ENCODE data around the gene RBM15B.

- TF ChIP-seq, protein P1, sequence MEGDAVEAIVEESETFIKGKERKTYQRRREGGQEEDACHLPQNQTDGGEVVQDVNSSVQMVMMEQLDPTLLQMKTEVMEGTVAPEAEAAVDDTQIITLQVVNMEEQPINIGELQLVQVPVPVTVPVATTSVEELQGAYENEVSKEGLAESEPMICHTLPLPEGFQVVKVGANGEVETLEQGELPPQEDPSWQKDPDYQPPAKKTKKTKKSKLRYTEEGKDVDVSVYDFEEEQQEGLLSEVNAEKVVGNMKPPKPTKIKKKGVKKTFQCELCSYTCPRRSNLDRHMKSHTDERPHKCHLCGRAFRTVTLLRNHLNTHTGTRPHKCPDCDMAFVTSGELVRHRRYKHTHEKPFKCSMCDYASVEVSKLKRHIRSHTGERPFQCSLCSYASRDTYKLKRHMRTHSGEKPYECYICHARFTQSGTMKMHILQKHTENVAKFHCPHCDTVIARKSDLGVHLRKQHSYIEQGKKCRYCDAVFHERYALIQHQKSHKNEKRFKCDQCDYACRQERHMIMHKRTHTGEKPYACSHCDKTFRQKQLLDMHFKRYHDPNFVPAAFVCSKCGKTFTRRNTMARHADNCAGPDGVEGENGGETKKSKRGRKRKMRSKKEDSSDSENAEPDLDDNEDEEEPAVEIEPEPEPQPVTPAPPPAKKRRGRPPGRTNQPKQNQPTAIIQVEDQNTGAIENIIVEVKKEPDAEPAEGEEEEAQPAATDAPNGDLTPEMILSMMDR (IDR thresholded peaks at IDR 0.05), result peak in 3 of 5 experiments; percentile 5 to 58 (median 54)
- TF ChIP-seq POLR2AphosphoS5 (IDR thresholded peaks at IDR 0.05), result peak; percentile 85 to 90 (median 86)
- TF ChIP-seq POLR2A (IDR thresholded peaks at IDR 0.05), result peak; percentile 91
These were observed 6.2 kb upstream of the RBM15B start, which contains the start of gene MANF for GRCh38 chr3:51384726-51385473.

All from transverse colon (tissue), 4 donors.